Osteoblast (primary cell): ENCODE measurements around the gene TLCD1. TPM values are rescaled to one million over a fixed set of nuclear protein-coding genes. Genes with fewer than 3 reads are reported as not detected.

Experiments used
- DNase-seq: peaks from one replicate; pipeline ENCODE4 v3.0.0; 2011; ENCODE audit warnings: low spot score, mixed read lengths; ENCODE audit not compliant: insufficient read length; ENCODE audit errors: missing footprints
- H2AFZ ChIP-seq: 2 replicates; pipeline ENCODE4 v1.6.0; 2011; ENCODE audit warnings: mild to moderate bottlenecking, low read length
- H3K27ac ChIP-seq: 2 replicates; pipeline ENCODE4 v1.5.1; 2011; ENCODE audit warnings: mild to moderate bottlenecking, low read depth, low read length, moderate library complexity
- H3K27me3 ChIP-seq: 2 replicates; pipeline ENCODE4 v1.6.0; 2012; ENCODE audit warnings: mild to moderate bottlenecking, control low read depth, inconsistent platforms, low read length, moderate library complexity; ENCODE audit not compliant: insufficient read depth
- H3K36me3 ChIP-seq: 2 replicates; pipeline ENCODE4 v1.5.1; 2011; ENCODE audit warnings: mild to moderate bottlenecking, low read length, control low read depth, moderate library complexity; ENCODE audit not compliant: insufficient read depth
- H3K4me1 ChIP-seq: 2 replicates; pipeline ENCODE4 v1.5.1; 2011; ENCODE audit warnings: mild to moderate bottlenecking, low read length, control low read depth, moderate library complexity; ENCODE audit not compliant: insufficient read depth
- H3K4me2 ChIP-seq: 2 replicates; pipeline ENCODE4 v1.6.0; 2011; ENCODE audit warnings: mild to moderate bottlenecking, low read length; ENCODE audit not compliant: insufficient read depth
- H3K4me3 ChIP-seq: fragments of 200-600 bp; sonication (generic); 3 replicates; pipeline ENCODE4 v1.5.1; 2012; ENCODE audit warnings: mild to moderate bottlenecking, low read length, inconsistent platforms; ENCODE audit not compliant: insufficient read depth
- H3K79me2 ChIP-seq: 2 replicates; pipeline ENCODE4 v1.6.0; 2012; ENCODE audit warnings: mild to moderate bottlenecking, low read length, control low read depth, inconsistent platforms; ENCODE audit not compliant: insufficient read depth
- H3K9me3 ChIP-seq: 2 replicates; pipeline ENCODE4 v1.5.1; 2011; ENCODE audit warnings: low read depth, low read length, control low read depth
- H4K20me1 ChIP-seq: 2 replicates; pipeline ENCODE4 v1.6.0; 2012; ENCODE audit warnings: mild to moderate bottlenecking, low read length, control low read depth; ENCODE audit not compliant: insufficient read depth
- total RNA-seq: library from RNA; depleted of rRNA; stranded (reverse); fragments of >200 nt; gene quantifications from 2 replicates; pipeline ENCODE4 v1.2.3, GENCODE V29; 2012
- TF ChIP-seq, protein P1 (sequence below): IDR thresholded peaks from 2 replicates; pipeline ENCODE4 v1.5.1; 2011; ENCODE audit warnings: mild to moderate bottlenecking, low read depth, low read length, moderate library complexity; ENCODE audit errors: extremely low read depth

TLCD1 gene
- total RNA-seq, 1 donor, result 4.0 TPM

DNA sequence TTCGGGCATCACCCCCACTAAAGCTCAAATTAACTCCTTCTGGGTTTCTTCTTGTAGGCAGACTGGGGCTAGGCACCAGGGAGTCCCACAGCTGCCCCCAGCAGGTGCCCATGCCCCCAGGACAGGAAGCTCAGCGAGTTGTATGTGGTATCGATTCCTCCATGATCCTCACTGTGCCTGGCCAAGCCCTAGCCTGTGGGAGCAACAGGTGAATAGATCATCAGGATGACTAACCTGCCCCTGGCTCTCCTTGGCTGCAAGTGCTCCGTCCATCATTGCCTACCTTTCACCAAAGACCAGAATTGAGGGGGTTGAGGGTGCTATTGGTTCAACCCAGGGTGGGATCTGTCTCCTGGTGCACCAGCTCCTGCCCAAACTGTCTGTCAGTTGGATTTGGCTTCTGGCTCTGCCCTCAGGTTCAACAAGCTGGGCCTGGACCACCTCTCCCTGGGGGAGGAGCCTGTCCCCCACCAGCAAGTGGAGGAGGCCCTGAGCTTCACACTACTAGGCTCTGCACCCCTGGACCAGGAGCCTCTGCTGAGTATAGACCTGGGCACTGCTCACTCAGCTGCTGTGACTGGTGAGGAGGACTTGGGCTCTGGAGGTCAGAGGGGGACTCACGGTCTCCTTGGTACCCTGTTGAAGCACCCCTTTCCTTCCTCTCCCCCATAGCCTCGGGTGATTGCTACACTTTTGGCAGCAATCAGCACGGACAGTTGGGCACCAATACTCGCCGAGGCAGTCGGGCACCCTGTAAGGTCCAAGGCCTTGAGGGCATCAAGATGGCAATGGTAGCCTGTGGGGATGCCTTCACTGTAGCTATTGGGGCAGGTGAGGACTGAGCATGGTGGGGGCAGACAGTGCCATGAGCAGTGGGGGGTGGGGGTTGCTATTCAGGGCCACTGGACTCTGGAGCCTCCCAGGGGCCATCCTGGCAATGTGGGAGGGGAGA is 14.6 kb upstream of the TLCD1 start:
- Histone ChIP-seq H2AFZ (no peak overlapping the region), H3K27me3 (no peaks in the 10 kb centered on the region), H4K20me1 (peaks cover 3% of the 10 kb centered on the region), H3K27ac (no peak overlapping the region), H3K9me3 (no peaks in the 10 kb centered on the region), H3K4me2 (no peak overlapping the region), H3K4me1 (peaks cover 16% of the 10 kb centered on the region), H3K79me2 (peaks cover 15% of the 10 kb centered on the region), H3K4me3 (no peak overlapping the region), H3K36me3 (no peaks in the 10 kb centered on the region)
- TF ChIP-seq, protein P1, sequence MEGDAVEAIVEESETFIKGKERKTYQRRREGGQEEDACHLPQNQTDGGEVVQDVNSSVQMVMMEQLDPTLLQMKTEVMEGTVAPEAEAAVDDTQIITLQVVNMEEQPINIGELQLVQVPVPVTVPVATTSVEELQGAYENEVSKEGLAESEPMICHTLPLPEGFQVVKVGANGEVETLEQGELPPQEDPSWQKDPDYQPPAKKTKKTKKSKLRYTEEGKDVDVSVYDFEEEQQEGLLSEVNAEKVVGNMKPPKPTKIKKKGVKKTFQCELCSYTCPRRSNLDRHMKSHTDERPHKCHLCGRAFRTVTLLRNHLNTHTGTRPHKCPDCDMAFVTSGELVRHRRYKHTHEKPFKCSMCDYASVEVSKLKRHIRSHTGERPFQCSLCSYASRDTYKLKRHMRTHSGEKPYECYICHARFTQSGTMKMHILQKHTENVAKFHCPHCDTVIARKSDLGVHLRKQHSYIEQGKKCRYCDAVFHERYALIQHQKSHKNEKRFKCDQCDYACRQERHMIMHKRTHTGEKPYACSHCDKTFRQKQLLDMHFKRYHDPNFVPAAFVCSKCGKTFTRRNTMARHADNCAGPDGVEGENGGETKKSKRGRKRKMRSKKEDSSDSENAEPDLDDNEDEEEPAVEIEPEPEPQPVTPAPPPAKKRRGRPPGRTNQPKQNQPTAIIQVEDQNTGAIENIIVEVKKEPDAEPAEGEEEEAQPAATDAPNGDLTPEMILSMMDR, result no peak
- peak; percentile 69 for DNase-seq

DNA sequence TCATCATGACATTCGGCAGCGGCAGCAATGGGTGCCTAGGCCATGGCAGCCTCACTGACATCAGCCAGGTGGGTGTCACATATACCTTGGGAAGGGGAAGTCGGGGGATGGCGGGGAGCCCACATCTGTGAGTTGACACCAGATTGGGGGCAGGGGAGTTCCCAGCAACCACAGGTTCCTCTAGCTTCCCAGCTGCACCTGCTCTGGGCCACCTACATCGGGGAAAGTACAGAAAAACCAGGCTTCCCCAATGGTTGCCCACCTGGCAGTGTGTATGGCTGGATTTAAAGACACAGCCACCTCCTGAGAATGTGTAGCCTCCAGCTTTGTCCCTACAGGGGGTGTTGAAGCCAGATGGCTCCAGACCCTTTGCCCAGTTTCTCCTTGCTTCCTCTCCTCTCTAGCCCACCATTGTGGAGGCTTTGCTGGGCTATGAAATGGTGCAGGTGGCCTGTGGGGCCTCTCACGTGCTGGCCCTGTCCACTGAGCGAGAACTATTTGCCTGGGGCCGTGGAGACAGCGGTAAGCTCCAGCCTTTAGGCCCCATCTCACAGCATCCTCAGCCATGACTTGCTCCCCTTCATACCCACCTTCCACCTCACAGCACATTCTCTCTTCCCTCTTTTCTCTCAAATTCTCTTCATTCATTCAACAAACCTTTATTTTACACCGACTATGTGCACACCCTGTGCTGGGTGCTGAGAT is 12.8 kb upstream of the TLCD1 start:
- H3K36me3 ChIP-seq, result no peaks in the 10 kb centered on the region
- H2AFZ ChIP-seq, result no peak overlapping the region

DNA sequence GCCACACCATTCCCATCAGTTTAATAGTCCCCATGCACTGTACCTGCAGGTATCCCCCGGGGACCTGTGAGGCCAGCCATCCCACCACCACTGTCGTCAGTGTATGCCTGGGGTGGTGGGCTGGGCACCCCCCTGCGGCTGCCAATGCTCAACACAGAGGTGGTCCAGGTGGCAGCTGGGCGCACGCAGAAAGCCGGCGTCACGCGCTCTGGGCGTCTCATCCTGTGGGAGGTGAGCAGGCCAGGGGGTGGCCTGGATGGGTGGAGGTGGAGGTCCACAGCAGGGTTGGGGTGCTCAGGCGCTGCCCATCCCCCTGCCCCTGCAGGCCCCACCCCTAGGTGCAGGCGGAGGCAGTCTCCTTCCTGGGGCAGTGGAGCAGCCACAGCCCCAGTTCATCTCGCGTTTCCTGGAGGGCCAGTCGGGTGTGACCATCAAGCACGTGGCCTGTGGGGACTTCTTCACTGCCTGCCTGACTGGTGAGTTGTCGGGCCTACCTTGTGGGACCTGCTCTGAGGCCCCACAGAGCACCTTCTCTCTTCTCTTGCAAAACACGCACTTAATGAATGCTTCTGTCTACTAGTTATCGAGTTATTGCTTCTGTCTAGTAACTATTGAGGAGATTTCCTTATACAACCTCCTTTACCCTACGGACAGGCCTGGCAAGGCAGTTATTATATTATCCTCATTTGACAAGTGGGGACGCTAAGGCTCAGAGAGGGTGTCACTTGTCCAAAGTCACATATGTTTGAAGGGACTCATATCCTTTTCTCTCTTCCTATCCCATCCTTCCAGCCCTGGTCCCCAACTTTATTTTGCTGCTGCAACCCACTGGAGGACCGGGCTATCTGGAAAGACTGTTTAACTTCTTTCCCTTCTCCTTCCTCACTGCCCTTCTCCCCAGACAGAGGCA is 12.0 kb upstream of the TLCD1 start:
- peak; percentile 37 for DNase-seq
- Histone ChIP-seq H3K9me3 (no peaks in the 10 kb centered on the region), H3K27ac (no peak overlapping the region), H2AFZ (no peak overlapping the region), H4K20me1 (no peaks in the 10 kb centered on the region), H3K36me3 (no peaks in the 10 kb centered on the region), H3K4me3 (no peak overlapping the region), H3K4me2 (no peak overlapping the region), H3K27me3 (no peaks in the 10 kb centered on the region), H3K4me1 (peaks cover 7% of the 10 kb centered on the region), H3K79me2 (no peaks in the 10 kb centered on the region)
- TF ChIP-seq, protein P1, result no peak

More for the DNA sequence above, 12.8 kb upstream of the TLCD1 start:
- Histone ChIP-seq H3K27me3 (no peaks in the 10 kb centered on the region), H3K4me1 (peaks cover 9% of the 10 kb centered on the region), H3K4me2 (no peak overlapping the region), H3K9me3 (no peaks in the 10 kb centered on the region), H4K20me1 (no peaks in the 10 kb centered on the region), H3K4me3 (no peak overlapping the region), H3K79me2 (no peaks in the 10 kb centered on the region), H3K27ac (no peak overlapping the region)
- peak; percentile 58 for DNase-seq
- TF ChIP-seq, protein P1, result no peak
